NB4 (cell line): ENCODE results near the gene CCDC106.

Experiments
- DNase-seq: peaks from one replicate; pipeline ENCODE4 v3.0.0; 2010; ENCODE audit warnings: low read depth
- H3K4me3 ChIP-seq: one replicate; pipeline ENCODE4 v1.5.1; 2011; ENCODE audit warnings: mild to moderate bottlenecking, low read depth, low read length, moderate library complexity
- MYC ChIP-seq: IDR thresholded peaks from 2 replicates; pipeline ENCODE4 v1.6.1; 2011; ENCODE audit warnings: low read depth, low read length
- POLR2A ChIP-seq: IDR thresholded peaks from 2 replicates; pipeline ENCODE4 v1.6.1; 2011; ENCODE audit warnings: mild to moderate bottlenecking; ENCODE audit not compliant: insufficient read length; ENCODE audit errors: extremely low read depth
- TF ChIP-seq, protein P1 (sequence below): IDR thresholded peaks from 2 replicates; pipeline ENCODE4 v1.6.1; 2011; ENCODE audit warnings: low read depth, low read length
- TF ChIP-seq, protein P2 (sequence below): IDR thresholded peaks from one replicate; pipeline ENCODE4 v1.5.1; 2012; ENCODE audit warnings: low read depth, low read length

CCDC106 gene

DNA sequence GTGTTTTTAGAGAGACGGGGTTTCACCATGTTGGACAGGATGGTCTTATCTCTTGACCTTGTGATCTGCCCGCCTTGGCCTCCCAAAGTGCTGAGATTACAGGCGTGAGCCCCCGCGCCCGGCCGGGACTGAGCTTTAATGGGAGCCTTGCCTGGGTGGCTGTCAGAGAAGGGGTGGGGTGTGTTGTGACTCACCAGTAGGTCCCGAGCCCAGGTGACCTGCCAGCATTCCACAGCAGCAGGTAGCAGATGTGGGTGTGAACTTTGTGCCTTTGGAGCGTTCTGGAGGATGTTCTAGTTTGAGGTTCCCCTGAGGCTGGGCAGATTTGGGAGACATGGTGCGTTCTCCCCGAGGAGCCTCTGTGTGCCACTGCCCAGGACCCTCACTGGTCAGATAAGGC, 19.9 kb downstream of the CCDC106 start:
- H3K4me3 ChIP-seq = no peak overlapping the region
- TF ChIP-seq, protein P1, sequence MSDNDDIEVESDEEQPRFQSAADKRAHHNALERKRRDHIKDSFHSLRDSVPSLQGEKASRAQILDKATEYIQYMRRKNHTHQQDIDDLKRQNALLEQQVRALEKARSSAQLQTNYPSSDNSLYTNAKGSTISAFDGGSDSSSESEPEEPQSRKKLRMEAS = no peak
- no peak for DNase-seq

DNA sequence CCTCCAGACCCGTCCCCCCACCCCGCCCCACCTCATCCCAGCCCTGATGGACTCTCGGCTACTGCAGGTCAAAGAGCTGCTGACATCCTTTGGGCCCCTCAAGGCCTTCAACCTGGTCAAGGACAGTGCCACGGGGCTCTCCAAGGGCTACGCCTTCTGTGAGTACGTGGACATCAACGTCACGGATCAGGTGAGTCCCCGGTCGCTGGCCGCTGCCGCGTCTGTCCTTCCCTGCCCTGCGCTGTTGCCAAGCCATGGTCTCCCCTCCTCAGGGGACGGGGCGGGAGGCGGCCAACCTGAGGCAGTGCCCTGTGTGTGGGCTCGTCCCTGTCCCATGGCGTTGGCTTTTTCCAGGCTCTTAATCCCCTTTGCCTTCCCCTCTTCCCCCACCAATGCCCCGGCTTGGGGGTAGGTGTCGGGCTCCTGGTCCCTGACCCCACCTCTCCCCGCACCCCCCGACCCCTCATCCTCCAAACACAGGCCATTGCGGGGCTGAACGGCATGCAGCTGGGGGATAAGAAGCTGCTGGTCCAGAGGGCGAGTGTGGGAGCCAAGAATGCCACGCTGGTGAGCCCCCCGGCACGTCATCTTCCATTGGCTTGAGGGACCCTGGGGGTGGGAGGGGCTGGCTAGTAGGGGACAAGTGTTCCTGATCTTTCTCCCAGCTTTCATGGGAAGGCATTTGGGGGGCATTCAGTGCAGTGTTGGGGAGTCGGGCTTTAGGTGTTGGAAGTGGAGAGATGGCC, 20.8 kb downstream of the CCDC106 start:
- H3K4me3 ChIP-seq = no peak overlapping the region
- no peak for DNase-seq
- TF ChIP-seq, protein P1 = no peak
- TF ChIP-seq MYC (no peak), POLR2A (no peak)
- TF ChIP-seq, protein P2, sequence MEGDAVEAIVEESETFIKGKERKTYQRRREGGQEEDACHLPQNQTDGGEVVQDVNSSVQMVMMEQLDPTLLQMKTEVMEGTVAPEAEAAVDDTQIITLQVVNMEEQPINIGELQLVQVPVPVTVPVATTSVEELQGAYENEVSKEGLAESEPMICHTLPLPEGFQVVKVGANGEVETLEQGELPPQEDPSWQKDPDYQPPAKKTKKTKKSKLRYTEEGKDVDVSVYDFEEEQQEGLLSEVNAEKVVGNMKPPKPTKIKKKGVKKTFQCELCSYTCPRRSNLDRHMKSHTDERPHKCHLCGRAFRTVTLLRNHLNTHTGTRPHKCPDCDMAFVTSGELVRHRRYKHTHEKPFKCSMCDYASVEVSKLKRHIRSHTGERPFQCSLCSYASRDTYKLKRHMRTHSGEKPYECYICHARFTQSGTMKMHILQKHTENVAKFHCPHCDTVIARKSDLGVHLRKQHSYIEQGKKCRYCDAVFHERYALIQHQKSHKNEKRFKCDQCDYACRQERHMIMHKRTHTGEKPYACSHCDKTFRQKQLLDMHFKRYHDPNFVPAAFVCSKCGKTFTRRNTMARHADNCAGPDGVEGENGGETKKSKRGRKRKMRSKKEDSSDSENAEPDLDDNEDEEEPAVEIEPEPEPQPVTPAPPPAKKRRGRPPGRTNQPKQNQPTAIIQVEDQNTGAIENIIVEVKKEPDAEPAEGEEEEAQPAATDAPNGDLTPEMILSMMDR = no peak

DNA sequence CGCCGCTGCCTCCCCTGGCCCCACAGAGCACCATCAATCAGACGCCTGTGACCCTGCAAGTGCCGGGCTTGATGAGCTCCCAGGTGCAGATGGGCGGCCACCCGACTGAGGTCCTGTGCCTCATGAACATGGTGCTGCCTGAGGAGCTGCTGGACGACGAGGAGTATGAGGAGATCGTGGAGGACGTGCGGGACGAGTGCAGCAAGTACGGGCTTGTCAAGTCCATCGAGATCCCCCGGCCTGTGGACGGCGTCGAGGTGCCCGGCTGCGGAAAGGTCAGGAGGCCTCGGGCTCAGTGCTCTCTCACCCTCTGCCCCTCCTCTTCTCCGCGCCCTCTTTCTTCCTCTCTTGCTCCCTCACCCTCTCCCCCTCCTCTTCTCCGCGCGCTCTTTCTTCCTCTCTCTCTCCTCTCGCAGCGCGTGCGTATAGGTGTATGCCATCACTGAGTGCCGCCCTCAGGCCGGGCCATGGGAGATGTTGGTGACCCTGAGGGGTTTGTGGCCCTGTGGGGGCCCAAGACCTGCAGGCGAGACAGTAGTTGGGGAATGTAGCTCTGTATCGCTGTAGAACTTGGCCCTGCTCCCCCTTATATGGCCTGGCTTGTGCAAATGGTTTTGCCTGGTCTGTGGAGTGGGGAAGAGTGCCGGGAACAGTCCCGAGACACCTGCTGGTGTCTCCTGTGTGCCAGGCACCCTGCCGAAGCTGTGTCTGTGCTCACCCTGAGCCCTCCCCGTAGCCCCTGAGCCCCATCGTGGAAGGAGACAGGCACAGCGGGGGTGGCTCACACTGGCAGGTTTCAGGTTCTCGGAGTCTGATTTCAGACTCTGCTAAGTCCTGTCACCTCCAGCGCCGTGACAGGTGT, 21.6 kb downstream of the CCDC106 start:
- no peak overlapping the region for H3K4me3 ChIP-seq
- DNase-seq = no peak
- TF ChIP-seq, protein P2 = no peak
- no peak for TF ChIP-seq MYC
- TF ChIP-seq, protein P1 = no peak
- no peak for TF ChIP-seq POLR2A

DNA sequence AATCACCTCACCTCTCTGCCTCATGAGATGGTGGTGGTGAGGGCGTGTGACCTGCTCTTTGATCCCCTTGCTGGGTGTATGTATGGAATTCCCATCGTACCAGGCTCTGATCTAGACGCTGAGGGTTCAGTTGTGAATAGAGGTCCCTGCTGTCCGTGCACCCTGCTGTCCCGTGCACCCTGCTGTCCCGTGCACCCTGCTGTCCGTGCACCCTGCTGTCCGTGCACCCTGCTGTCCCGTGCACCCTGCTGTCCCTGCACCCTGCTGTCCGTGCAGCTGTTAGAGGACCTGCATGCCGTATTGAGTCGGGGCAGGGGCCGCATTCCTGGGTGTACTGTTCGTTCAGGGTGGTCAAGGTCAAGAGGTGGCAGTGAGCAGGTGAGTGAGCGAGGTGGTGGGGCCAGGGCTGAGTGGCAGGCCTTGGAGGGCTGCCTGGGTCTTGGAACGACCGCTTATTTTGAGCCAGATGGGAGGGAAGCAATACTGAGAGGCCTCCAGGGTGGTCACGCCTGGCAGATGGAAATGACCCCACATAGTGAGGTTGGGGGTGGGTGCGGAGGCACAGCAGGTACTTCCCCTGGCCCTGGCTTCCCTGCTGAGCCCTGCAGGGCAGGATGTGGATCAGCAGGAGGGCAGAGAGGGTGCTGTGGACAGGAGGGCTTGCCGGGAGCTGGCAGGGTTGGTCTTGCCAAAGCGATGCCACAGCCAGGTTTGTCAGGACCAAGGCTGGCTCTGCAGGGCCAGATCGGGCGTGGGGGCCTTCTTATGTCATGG, 22.5 kb downstream of the CCDC106 start:
- no peak overlapping the region for H3K4me3 ChIP-seq
- DNase-seq = peak; percentile 83
- TF ChIP-seq MYC = no peak
- TF ChIP-seq, protein P1 = 0 out of 2 replicates have a peak, but pooled peaks have one; percentile 10
- TF ChIP-seq POLR2A = no peak
- TF ChIP-seq, protein P2 = no peak

DNA sequence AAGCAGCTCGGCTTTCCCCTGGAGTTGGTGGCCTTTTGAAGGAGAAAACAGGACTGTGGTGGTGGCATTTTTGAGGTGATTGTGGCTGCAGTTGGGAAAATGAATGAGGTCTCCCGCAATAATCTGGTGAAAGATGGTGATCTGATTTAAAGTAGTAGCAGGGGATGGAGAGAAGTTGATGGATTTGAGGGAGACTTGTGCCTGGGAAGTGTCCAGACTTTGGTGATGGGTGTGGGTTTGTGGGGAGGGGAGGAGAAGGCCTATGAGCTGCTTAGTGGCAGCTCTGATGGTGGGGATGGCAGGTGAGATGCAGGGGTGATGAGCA, 23.0 kb downstream of the CCDC106 start:
- H3K4me3 ChIP-seq = no peak overlapping the region
- DNase-seq = no peak
- no peak for TF ChIP-seq POLR2A
- TF ChIP-seq, protein P2 = no peak
- TF ChIP-seq, protein P1 = no peak
- TF ChIP-seq MYC = no peak

DNA sequence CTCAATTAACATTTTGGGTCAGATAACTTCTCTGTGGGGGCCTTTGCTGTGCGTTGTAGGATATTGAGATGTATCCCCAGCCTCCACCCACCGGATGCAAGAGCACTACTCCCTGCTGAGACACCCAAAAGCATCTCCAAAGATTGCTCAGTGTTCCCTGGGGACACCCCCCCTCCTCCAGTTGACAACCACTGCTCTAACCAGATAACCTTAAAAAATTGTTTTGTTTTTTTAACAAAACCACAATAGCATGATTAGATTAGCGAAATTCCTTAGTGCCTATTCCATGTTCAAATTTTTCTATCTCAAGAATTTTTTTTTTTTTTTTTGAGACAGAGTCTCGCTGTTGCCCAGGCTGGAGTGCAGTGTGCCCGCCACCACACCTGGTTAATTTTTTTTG, 24.4 kb downstream of the CCDC106 start:
- H3K4me3 ChIP-seq = no peak overlapping the region
- TF ChIP-seq POLR2A (no peak), MYC (no peak)
- TF ChIP-seq, protein P2 = no peak
- TF ChIP-seq, protein P1 = no peak
- peak; percentile 90 for DNase-seq
